ENCODE measurements around the gene HERC2.
"Not testable (repeated sequence)": the region's sequence is repeated elsewhere in the genome, so short reads cannot be mapped to it uniquely, and the experiment has no call there.

The HERC2 gene

GRCh38 chr15:28221696-28222095, 100.3 kb downstream of the HERC2 start:
- DNase-seq, result not testable (repeated sequence)

- no peak for DNase-seq
Measured at GRCh38 chr15:28219116-28219515, 102.9 kb downstream of the HERC2 start.

- DNase-seq, result not testable (repeated sequence)
Measured at GRCh38 chr15:28216946-28217546, 104.9 kb downstream of the HERC2 start.

GRCh38 chr15:28215521-28215920, 106.5 kb downstream of the HERC2 start:
- DNase-seq, result not testable (repeated sequence)

- DNase-seq, result not testable (repeated sequence)
Measured at GRCh38 chr15:28214006-28214790, 107.8 kb downstream of the HERC2 start.

- not testable (repeated sequence) for DNase-seq
Measured at GRCh38 chr15:28213393-28213792, 108.6 kb downstream of the HERC2 start.

- DNase-seq, result no peak
Measured at GRCh38 chr15:28208583-28208982, 113.4 kb downstream of the HERC2 start.

GRCh38 chr15:28205640-28206039, 116.3 kb downstream of the HERC2 start:
- DNase-seq, result not testable (repeated sequence)

GRCh38 chr15:28203055-28203828, 118.7 kb downstream of the HERC2 start:
- not testable (repeated sequence) for DNase-seq

- DNase-seq, result not testable (repeated sequence)
Measured at GRCh38 chr15:28202124-28202523, 119.9 kb downstream of the HERC2 start.

GRCh38 chr15:28198215-28198614, 123.8 kb downstream of the HERC2 start:
- not testable (repeated sequence) for DNase-seq

- DNase-seq, result not testable (repeated sequence)
Measured at GRCh38 chr15:28197694-28198093, 124.3 kb downstream of the HERC2 start.

GRCh38 chr15:28196581-28196980, 125.4 kb downstream of the HERC2 start:
- not testable (repeated sequence) for DNase-seq

- DNase-seq, result no peak
Measured at GRCh38 chr15:28192772-28193171, 129.2 kb downstream of the HERC2 start.

GRCh38 chr15:28191832-28192231, 130.1 kb downstream of the HERC2 start:
- no peak for DNase-seq

GRCh38 chr15:28190391-28191174, 131.4 kb downstream of the HERC2 start:
- DNase-seq, result no peak

- no peak for DNase-seq
Measured at GRCh38 chr15:28185148-28185895, 136.7 kb downstream of the HERC2 start.

- DNase-seq, result no peak
Measured at GRCh38 chr15:28184166-28184565, 137.8 kb downstream of the HERC2 start.

- no peak for DNase-seq
Measured at GRCh38 chr15:28182731-28183130, 139.2 kb downstream of the HERC2 start.

- no peak for DNase-seq
Measured at GRCh38 chr15:28182216-28182615, 139.8 kb downstream of the HERC2 start.

GRCh38 chr15:28181366-28181765, 140.6 kb downstream of the HERC2 start:
- DNase-seq, result no peak

- DNase-seq, result no peak
Measured at GRCh38 chr15:28179270-28179669, 142.7 kb downstream of the HERC2 start.

All from CD4-positive, alpha-beta T cell treated with Interleukin-17A for 1 hour (primary cell).